ENCODE data around the gene GRAMD2A.

The GRAMD2A gene

DNA sequence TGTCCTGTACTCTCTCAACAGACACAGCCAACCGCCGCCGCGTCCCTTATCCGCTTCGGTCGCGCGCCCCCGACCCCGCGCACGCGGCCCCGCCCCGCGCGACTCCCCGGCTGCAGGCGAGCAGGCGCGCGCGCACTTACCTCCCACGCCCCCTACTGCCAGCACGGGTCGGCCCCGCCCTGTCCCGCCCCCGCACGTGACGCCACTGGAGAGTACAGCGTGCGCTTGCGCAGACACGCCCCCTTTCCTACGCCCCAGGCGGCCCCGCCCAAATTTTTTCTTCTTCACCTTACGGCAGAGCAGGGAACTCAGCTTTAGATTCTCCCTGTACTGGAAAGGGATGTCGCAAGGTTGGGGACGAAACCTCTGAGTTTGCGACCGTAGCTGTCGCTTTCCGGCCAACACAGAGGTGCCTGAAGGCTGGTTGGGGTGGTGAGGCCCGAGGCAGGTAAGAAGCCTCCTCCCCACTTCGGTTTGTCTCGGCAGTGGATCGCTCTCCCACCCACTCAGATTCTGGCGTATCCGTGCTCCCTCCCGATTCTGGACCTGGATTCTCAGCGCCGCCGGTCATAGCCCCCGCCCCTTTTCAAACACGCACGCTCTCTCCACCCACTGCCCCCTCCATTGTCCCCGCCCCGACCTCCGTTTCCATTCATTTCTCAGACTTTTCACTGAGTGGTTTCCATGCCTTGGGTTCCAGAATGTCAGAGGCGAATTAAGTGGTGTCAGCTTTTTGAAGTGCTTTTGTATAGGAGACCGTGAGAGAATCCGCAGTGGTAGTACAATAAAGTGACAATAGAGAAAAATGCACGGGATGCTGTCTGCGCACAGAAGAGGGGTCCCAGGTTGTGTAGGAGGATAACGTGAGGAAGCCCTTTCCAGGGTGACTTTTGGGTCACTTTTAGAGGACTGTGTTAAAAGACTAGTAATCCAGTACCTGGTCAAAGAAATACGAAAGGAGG is 79.3 kb downstream of the GRAMD2A start, which contains the start of the genes MYO9A and SENP8 (continued):
- TF ChIP-seq ZNF571 (tag by site-specific recombination; IDR thresholded peaks at IDR 0.05) (no peak), ZNF660 (tag by site-specific recombination; IDR thresholded peaks at IDR 0.05) (peak; percentile 62), ZNF223 (tag by site-specific recombination; IDR thresholded peaks at IDR 0.05) (0 out of 2 replicates have a peak, but pooled peaks have one; percentile 3), KLF16 (tag by site-specific recombination; IDR thresholded peaks at IDR 0.05) (peak; percentile 97), ZBTB20 (tag by site-specific recombination; IDR thresholded peaks at IDR 0.05) (0 out of 2 replicates have a peak, but pooled peaks have one; percentile 33), ZNF37A (tag by site-specific recombination; IDR thresholded peaks at IDR 0.05) (no peak), ZFP37 (tag by site-specific recombination; IDR thresholded peaks at IDR 0.05) (peak; percentile 68; the same call in 1 of the 2 replicates), ZNF521 (tag by site-specific recombination; IDR thresholded peaks at IDR 0.05) (no peak), ZNF391 (tag by site-specific recombination; IDR thresholded peaks at IDR 0.05; ENCODE audit: borderline replicate concordance, low read depth) (peak; percentile 90; the same call in 1 of the 2 replicates), ZNF112 (tag by site-specific recombination; IDR thresholded peaks at IDR 0.05) (no peak), ZNF174 (tag by site-specific recombination; IDR thresholded peaks at IDR 0.05) (no peak), ZXDB (tag by site-specific recombination; IDR thresholded peaks at IDR 0.05) (peak; percentile 94), ZNF335 (tag by site-specific recombination; conservative IDR thresholded peaks at IDR 0.05) (peak; percentile 93), ZNF394 (tag by site-specific recombination; IDR thresholded peaks at IDR 0.05; ENCODE audit: borderline replicate concordance) (0 out of 2 replicates have a peak, but pooled peaks have one; percentile 34), SALL2 (tag by site-specific recombination; IDR thresholded peaks at IDR 0.05; ENCODE audit: borderline replicate concordance) (no peak), ZNF626 (tag by site-specific recombination; IDR thresholded peaks at IDR 0.05) (no peak), GLI2 (tag by site-specific recombination; IDR thresholded peaks at IDR 0.05; ENCODE audit: borderline replicate concordance, low read depth) (no peak), ZNF629 (tag by site-specific recombination; IDR thresholded peaks at IDR 0.05) (peak; percentile 75), ZNF10 (tag by site-specific recombination; IDR thresholded peaks at IDR 0.05) (peak; percentile 78; the same call in 1 of the 2 replicates), ZNF2 (tag by site-specific recombination; IDR thresholded peaks at IDR 0.05) (peak; percentile 85; the same call in 1 of the 2 replicates), SETDB1 (IDR thresholded peaks at IDR 0.05; ENCODE audit: insufficient read length, low read length) (no peak), KLF1 (tag by site-specific recombination; IDR thresholded peaks at IDR 0.05) (peak; percentile 48), MEIS1 (CRISPR knock-in tag; IDR thresholded peaks at IDR 0.05; ENCODE audit: borderline replicate concordance) (no peak)
- TF ChIP-seq, protein P1, sequence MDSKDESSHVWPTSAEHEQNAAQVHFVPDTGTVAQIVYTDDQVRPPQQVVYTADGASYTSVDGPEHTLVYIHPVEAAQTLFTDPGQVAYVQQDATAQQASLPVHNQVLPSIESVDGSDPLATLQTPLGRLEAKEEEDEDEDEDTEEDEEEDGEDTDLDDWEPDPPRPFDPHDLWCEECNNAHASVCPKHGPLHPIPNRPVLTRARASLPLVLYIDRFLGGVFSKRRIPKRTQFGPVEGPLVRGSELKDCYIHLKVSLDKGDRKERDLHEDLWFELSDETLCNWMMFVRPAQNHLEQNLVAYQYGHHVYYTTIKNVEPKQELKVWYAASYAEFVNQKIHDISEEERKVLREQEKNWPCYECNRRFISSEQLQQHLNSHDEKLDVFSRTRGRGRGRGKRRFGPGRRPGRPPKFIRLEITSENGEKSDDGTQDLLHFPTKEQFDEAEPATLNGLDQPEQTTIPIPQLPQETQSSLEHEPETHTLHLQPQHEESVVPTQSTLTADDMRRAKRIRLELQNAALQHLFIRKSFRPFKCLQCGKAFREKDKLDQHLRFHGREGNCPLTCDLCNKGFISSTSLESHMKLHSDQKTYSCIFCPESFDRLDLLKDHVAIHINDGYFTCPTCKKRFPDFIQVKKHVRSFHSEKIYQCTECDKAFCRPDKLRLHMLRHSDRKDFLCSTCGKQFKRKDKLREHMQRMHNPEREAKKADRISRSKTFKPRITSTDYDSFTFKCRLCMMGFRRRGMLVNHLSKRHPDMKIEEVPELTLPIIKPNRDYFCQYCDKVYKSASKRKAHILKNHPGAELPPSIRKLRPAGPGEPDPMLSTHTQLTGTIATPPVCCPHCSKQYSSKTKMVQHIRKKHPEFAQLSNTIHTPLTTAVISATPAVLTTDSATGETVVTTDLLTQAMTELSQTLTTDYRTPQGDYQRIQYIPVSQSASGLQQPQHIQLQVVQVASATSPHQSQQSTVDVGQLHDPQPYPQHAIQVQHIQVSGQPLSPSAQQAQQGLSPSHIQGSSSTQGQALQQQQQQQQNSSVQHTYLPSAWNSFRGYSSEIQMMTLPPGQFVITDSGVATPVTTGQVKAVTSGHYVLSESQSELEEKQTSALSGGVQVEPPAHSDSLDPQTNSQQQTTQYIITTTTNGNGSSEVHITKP (tag by site-specific recombination; IDR thresholded peaks at IDR 0.05) = peak; percentile 93
- TF ChIP-seq, protein P2, sequence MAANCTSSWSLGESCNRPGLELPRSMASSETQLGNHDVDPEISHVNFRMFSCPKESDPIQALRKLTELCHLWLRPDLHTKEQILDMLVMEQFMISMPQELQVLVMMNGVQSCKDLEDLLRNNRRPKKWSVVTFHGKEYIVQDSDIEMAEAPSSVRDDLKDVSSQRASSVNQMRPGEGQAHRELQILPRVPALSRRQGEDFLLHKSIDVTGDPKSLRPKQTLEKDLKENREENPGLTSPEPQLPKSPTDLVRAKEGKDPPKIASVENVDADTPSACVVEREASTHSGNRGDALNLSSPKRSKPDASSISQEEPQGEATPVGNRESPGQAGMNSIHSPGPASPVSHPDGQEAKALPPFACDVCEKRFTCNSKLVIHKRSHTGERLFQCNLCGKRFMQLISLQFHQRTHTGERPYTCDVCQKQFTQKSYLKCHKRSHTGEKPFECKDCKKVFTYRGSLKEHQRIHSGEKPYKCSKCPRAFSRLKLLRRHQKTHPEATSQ (tag by site-specific recombination; IDR thresholded peaks at IDR 0.05) = peak; percentile 97
- TF ChIP-seq, protein P3, sequence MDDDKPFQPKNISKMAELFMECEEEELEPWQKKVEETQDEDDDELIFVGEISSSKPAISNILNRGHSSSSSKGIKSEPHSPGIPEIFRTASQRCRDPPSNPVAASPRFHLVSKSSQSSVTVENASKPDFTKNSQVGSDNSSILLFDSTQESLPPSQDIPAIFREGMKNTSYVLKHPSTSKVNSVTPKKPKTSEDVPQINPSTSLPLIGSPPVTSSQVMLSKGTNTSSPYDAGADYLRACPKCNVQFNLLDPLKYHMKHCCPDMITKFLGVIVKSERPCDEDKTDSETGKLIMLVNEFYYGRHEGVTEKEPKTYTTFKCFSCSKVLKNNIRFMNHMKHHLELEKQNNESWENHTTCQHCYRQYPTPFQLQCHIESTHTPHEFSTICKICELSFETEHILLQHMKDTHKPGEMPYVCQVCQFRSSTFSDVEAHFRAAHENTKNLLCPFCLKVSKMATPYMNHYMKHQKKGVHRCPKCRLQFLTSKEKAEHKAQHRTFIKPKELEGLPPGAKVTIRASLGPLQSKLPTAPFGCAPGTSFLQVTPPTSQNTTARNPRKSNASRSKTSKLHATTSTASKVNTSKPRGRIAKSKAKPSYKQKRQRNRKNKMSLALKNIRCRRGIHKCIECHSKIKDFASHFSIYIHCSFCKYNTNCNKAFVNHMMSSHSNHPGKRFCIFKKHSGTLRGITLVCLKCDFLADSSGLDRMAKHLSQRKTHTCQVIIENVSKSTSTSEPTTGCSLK (tag by site-specific recombination; IDR thresholded peaks at IDR 0.05) = no peak
- TF ChIP-seq, protein P4, sequence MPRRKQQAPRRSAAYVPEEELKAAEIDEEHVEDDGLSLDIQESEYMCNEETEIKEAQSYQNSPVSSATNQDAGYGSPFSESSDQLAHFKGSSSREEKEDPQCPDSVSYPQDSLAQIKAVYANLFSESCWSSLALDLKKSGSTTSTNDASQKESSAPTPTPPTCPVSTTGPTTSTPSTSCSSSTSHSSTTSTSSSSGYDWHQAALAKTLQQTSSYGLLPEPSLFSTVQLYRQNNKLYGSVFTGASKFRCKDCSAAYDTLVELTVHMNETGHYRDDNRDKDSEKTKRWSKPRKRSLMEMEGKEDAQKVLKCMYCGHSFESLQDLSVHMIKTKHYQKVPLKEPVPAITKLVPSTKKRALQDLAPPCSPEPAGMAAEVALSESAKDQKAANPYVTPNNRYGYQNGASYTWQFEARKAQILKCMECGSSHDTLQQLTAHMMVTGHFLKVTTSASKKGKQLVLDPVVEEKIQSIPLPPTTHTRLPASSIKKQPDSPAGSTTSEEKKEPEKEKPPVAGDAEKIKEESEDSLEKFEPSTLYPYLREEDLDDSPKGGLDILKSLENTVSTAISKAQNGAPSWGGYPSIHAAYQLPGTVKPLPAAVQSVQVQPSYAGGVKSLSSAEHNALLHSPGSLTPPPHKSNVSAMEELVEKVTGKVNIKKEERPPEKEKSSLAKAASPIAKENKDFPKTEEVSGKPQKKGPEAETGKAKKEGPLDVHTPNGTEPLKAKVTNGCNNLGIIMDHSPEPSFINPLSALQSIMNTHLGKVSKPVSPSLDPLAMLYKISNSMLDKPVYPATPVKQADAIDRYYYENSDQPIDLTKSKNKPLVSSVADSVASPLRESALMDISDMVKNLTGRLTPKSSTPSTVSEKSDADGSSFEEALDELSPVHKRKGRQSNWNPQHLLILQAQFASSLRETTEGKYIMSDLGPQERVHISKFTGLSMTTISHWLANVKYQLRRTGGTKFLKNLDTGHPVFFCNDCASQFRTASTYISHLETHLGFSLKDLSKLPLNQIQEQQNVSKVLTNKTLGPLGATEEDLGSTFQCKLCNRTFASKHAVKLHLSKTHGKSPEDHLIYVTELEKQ (tag by site-specific recombination; IDR thresholded peaks at IDR 0.05; ENCODE audit: borderline replicate concordance) = peak; percentile 67; the same call in 1 of the 2 replicates

Data from HEK293 (cell line).